Activated CD8-positive, alpha-beta T cell treated with anti-CD3 and anti-CD28 coated beads for 36 hours (primary cell): ENCODE results near the gene RAC2. TPM values are rescaled to one million over a fixed set of nuclear protein-coding genes. Genes with fewer than 3 reads are reported as not detected.
"Not testable (repeated sequence)": the region's sequence is repeated elsewhere in the genome, so short reads cannot be mapped to it uniquely, and the experiment has no call there.

Experiments
- ATAC-seq: fragments of 200-7000 bp; cut with Tn5 transposase; one replicate; pipeline ENCODE4 v1.10.0; 2021; ENCODE audit warnings: mild to moderate bottlenecking, moderate library complexity
- CTCF ChIA-PET: fragments of 350-600 bp; sonication (Branson Sonifier 250); formaldehyde crosslinking; loops from one replicate; lab custom pipeline; 2021; ENCODE audit warnings: antibody characterized with exemption; lab: Charles Lee
- POLR2A ChIA-PET: fragments of 350-600 bp; sonication (Branson Sonifier 250); formaldehyde crosslinking; loops from one replicate; lab custom pipeline; 2021; ENCODE audit warnings: antibody characterized with exemption; lab: Charles Lee
- DNase-seq: peaks from one replicate; pipeline ENCODE4 v3.0.0-alpha.2; 2020
- H3K27ac Mint-ChIP-seq: one replicate; pipeline ENCODE4 v1.8.0; 2021; ENCODE audit warnings: mild to moderate bottlenecking, mixed read lengths
- H3K27me3 Mint-ChIP-seq: one replicate; pipeline ENCODE4 v1.8.0; 2021; ENCODE audit warnings: mixed read lengths
- H3K36me3 Mint-ChIP-seq: one replicate; pipeline ENCODE4 v1.8.0; 2021; ENCODE audit warnings: low read depth, mixed read lengths
- H3K4me1 Mint-ChIP-seq: one replicate; pipeline ENCODE4 v1.8.0; 2021; ENCODE audit warnings: low read depth, mixed read lengths
- H3K4me3 Mint-ChIP-seq: one replicate; pipeline ENCODE4 v1.8.0; 2021; ENCODE audit warnings: mild to moderate bottlenecking, moderate library complexity, mixed read lengths
- H3K9me3 Mint-ChIP-seq: one replicate; pipeline ENCODE4 v1.8.0; 2021; ENCODE audit warnings: mixed read lengths
- CTCF ChIP-seq: fragments of 200-600 bp; IDR thresholded peaks from one replicate; pipeline ENCODE4 v1.8.0; 2022; ENCODE audit warnings: antibody characterized with exemption, mild to moderate bottlenecking
- intact Hi-C: fragments of 100-400 bp; cut with micrococcal nuclease; formaldehyde crosslinking; loops from one replicate; pipeline ENCODE4 v1.10.0; 2022
- total RNA-seq, 2 experiments: library from RNA; stranded (reverse); gene quantifications; one replicate each; pipeline ENCODE4 v1.2.3, GENCODE V29; 2021

Gene RAC2
- total RNA-seq, 2 experiments from 2014 or later, result 699 to 717 TPM

- Mint-ChIP-seq H3K27me3 (no peaks in the 10 kb centered on the region), H3K27ac (peak overlapping the region; percentile 55), H3K4me3 (no peak overlapping the region), H3K4me1 (peaks cover 41% of the 10 kb centered on the region), H3K36me3 (no peaks in the 10 kb centered on the region), H3K9me3 (no peaks in the 10 kb centered on the region)
- peak; percentile 21 for TF ChIP-seq CTCF
- POLR2A ChIA-PET, result interaction anchor here (1.4 to 3.7 kb wide), 2 partner anchors 10 to 11 kb away, joined by 3 to 17 read pairs; partner anchors contain the start of gene RAC2
- no peak for ATAC-seq
- no peak for DNase-seq
- CTCF ChIA-PET, result interaction anchor here (1.0 to 1.5 kb wide), 2 partner anchors 11 to 17 kb away, joined by 3 read pairs; no protein-coding TSS in a partner anchor
- intact Hi-C loops, result no loop called here
Measured at GRCh38 chr22:37255558-37256006, 11.5 kb upstream of the RAC2 start.

- POLR2A ChIA-PET, result interaction anchor here (3.7 kb wide), 1 partner anchor 10 kb away, joined by 17 read pairs; the partner anchor contains the start of gene RAC2
- peaks cover 36% of the 10 kb centered on the region for H3K4me1 Mint-ChIP-seq
- H3K4me3 Mint-ChIP-seq, result no peak overlapping the region
- no peak for TF ChIP-seq CTCF
- CTCF ChIA-PET, result no interaction called here
- peak overlapping the region; percentile 56 for H3K27ac Mint-ChIP-seq
- peak; percentile 60 for ATAC-seq
- no peaks in the 10 kb centered on the region for H3K9me3 Mint-ChIP-seq
- no peaks in the 10 kb centered on the region for H3K36me3 Mint-ChIP-seq
- intact Hi-C loops, result no loop called here
- no peaks in the 10 kb centered on the region for H3K27me3 Mint-ChIP-seq
- no peak for DNase-seq
Measured at GRCh38 chr22:37254867-37255233, 10.8 kb upstream of the RAC2 start.

- POLR2A ChIA-PET, result interaction anchor here (3.7 kb wide), 1 partner anchor 10 kb away, joined by 17 read pairs; the partner anchor contains the start of gene RAC2
- Mint-ChIP-seq H3K36me3 (no peaks in the 10 kb centered on the region), H3K9me3 (no peaks in the 10 kb centered on the region), H3K4me3 (no peak overlapping the region), H3K27me3 (no peaks in the 10 kb centered on the region), H3K4me1 (peaks cover 31% of the 10 kb centered on the region), H3K27ac (peak overlapping the region; percentile 56)
- intact Hi-C loops, result no loop called here
- no peak for ATAC-seq
- no peak for DNase-seq
- CTCF ChIA-PET, result interaction anchor here (1.6 kb wide), 1 partner anchor 10 kb away, joined by 4 read pairs; the partner anchor contains the start of gene RAC2
- TF ChIP-seq CTCF, result no peak
Measured at GRCh38 chr22:37254209-37254866, 10.3 kb upstream of the RAC2 start.

DNA sequence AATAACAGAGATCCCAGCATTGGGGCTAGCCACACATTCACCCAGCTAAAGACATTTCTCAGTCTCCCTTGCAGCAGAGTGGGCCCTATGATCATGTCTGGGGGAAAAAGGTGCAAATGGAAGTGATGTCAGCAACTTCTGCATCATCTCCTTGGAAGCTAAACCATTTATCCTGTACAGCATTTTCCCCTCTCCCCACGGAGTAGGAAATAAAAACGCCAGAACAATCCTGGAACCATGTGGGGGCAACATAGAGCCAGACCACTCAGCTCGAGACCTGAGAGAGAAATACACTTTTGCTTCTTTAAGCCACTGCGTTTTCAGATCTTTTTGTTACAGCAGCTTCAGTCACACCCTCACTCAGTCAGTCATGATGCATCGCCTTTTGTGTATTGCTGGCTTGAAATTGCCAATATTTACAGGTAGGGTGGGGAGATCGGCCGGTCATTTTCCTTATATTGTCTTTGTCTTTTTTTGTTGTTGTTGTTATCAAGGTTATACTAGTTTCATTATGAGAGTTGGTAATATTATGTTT, 9.1 kb upstream of the RAC2 start:
- no peak for TF ChIP-seq CTCF
- Mint-ChIP-seq H3K4me3 (no peak overlapping the region), H3K36me3 (no peaks in the 10 kb centered on the region), H3K27ac (no peak overlapping the region), H3K4me1 (peaks cover 29% of the 10 kb centered on the region), H3K27me3 (no peaks in the 10 kb centered on the region), H3K9me3 (no peaks in the 10 kb centered on the region)
- ATAC-seq, result no peak
- ChIA-PET CTCF (interaction anchor here (1.3 to 1.6 kb wide), 2 partner anchors 9 to 175 kb away, joined by 4 read pairs; partner anchors contain the start of gene RAC2), POLR2A (interaction anchor here (0.6 to 1.2 kb wide), 3 partner anchors 9 to 31 kb away, joined by 3 to 6 read pairs (median 3); partner anchors contain the start of gene RAC2)
- intact Hi-C loops, result no loop called here
- DNase-seq, result no peak

GRCh38 chr22:37251836-37252235, 7.8 kb upstream of the RAC2 start:
- H3K9me3 Mint-ChIP-seq, ATAC-seq, H3K36me3 Mint-ChIP-seq, DNase-seq, H3K4me3 Mint-ChIP-seq, H3K27ac Mint-ChIP-seq, intact Hi-C loops, H3K27me3 Mint-ChIP-seq: not testable (repeated sequence)
- peaks cover 28% of the 10 kb centered on the region for H3K4me1 Mint-ChIP-seq
- ChIA-PET POLR2A (interaction anchor here (0.9 to 1.2 kb wide), 2 partner anchors 9 to 11 kb away, joined by 3 to 6 read pairs; no protein-coding TSS in a partner anchor), CTCF (interaction anchor here (1.5 to 3.5 kb wide), 3 partner anchors 8 to 52 kb away, joined by 4 to 41 read pairs (median 6); no protein-coding TSS in a partner anchor)
